Panc1 (cell line): Measurements from ENCODE around the gene VSTM1. TPM values are rescaled to one million over a fixed set of nuclear protein-coding genes. Genes with fewer than 3 reads are reported as not detected.

Experiments used
- ATAC-seq: fragments of 200-7000 bp; cut with Tn5 transposase; 2 replicates; pipeline ENCODE4 v1.9.1; 2020; ENCODE audit warnings: mild to moderate bottlenecking, moderate library complexity
- BruUV-seq: library from RNA; stranded (reverse); fragments of 400-500 nt; replicated peaks from 2 replicates; lab custom pipeline; 2021; lab: Mats Ljungman, UMichigan
- CTCF ChIA-PET: fragments of 300-600 bp; sonication (Branson Sonifier 250); formaldehyde crosslinking; loops from one replicate; lab custom pipeline; 2022; ENCODE audit warnings: antibody characterized with exemption; lab: Charles Lee
- POLR2A ChIA-PET: fragments of 300-600 bp; sonication (Branson Sonifier 250); formaldehyde crosslinking; loops from one replicate; lab custom pipeline; 2022; ENCODE audit warnings: antibody characterized with exemption; lab: Charles Lee
- DNase-seq: peaks from one replicate; pipeline ENCODE4 v3.0.0-alpha.2; 2010; ENCODE audit warnings: low read depth, low spot score
- H3K27ac ChIP-seq: 2 replicates; pipeline ENCODE4 v1.5.1; 2011; ENCODE audit warnings: mild to moderate bottlenecking, low read length, inconsistent platforms
- H3K27me3 ChIP-seq: fragments of 200-500 bp; sonication (Bioruptor generic); 2 replicates; pipeline ENCODE4 v1.6.0; 2014; ENCODE audit warnings: low read length, inconsistent platforms; ENCODE audit not compliant: control insufficient read depth, insufficient read depth
- H3K36me3 ChIP-seq: fragments of 200-500 bp; sonication (Bioruptor generic); 2 replicates; pipeline ENCODE4 v1.5.1; 2014; ENCODE audit warnings: inconsistent platforms, mild to moderate bottlenecking, low read length, moderate library complexity; ENCODE audit not compliant: control insufficient read depth, insufficient read depth
- H3K4me1 ChIP-seq: 2 replicates; pipeline ENCODE4 v1.5.1; 2011; ENCODE audit warnings: inconsistent platforms, mild to moderate bottlenecking, low read length, moderate library complexity; ENCODE audit not compliant: control insufficient read depth, insufficient read depth
- H3K4me3 ChIP-seq, 2 experiments: 2 replicates each; pipeline ENCODE4 v1.5.1; 2011 to 2012; ENCODE audit warnings: low read depth in 2 of 2, low read length in 2 of 2, mild to moderate bottlenecking in 2 of 2, inconsistent platforms in 1 of 2, moderate library complexity in 1 of 2
- H3K9me3 ChIP-seq: fragments of 200-500 bp; sonication (Bioruptor generic); 2 replicates; pipeline ENCODE4 v1.5.1; 2014; ENCODE audit warnings: low read depth, mild to moderate bottlenecking, inconsistent platforms, low read length, moderate library complexity; ENCODE audit not compliant: control insufficient read depth, insufficient read depth
- CTCF ChIP-seq: fragments of 450-650 bp; IDR thresholded peaks from 2 replicates; pipeline ENCODE4 v1.5.1; 2017; ENCODE audit warnings: mild to moderate bottlenecking
- POLR2AphosphoS5 ChIP-seq: IDR thresholded peaks from 2 replicates; pipeline ENCODE4 v1.6.1; 2012; ENCODE audit warnings: mild to moderate bottlenecking, low read depth, low read length, moderate library complexity
- REST ChIP-seq, 2 experiments: IDR thresholded peaks; 2 replicates each; pipeline ENCODE4 v1.6.1; 2011 to 2012; ENCODE audit warnings: low read depth in 2 of 2, control low read depth in 1 of 2, low read length in 1 of 2, mild to moderate bottlenecking in 1 of 2, moderate library complexity in 1 of 2; ENCODE audit not compliant: insufficient read depth in 1 of 2
- SIN3A ChIP-seq: IDR thresholded peaks from 2 replicates; pipeline ENCODE4 v1.6.1; 2012; ENCODE audit warnings: low read depth, mild to moderate bottlenecking, low read length, moderate library complexity, borderline replicate concordance; ENCODE audit not compliant: insufficient read depth
- TCF7L2 ChIP-seq: IDR thresholded peaks from 2 replicates; pipeline ENCODE4 v1.6.1; 2011; ENCODE audit warnings: mild to moderate bottlenecking, low read depth, low read length, inconsistent platforms
- in situ Hi-C: cut with HindIII; loops from 2 replicates; pipeline ENCODE4 v1.10.0; 2016; ENCODE audit warnings: low sequenced_read_pairs, low pct_unique_long_range_greater_than_20kb
- intact Hi-C: fragments of 100-400 bp; cut with micrococcal nuclease; formaldehyde crosslinking; loops from one replicate; pipeline ENCODE4 v1.10.0; 2022; ENCODE audit not compliant: unreplicated experiment
- total RNA-seq: library from RNA; stranded (reverse); gene quantifications from one replicate; pipeline ENCODE4 v1.2.1, GENCODE V29; 2021; ENCODE audit not compliant: unreplicated experiment

Gene VSTM1
- total RNA-seq, 1 experiment from 2014 or later, result 1.5 TPM

- Histone ChIP-seq H3K4me3 (no peak overlapping the region), H3K27me3 (no peaks in the 10 kb centered on the region), H3K4me1 (peaks cover 29% of the 10 kb centered on the region), H3K27ac (peak overlapping the region; percentile 96), H3K9me3 (no peaks in the 10 kb centered on the region), H3K36me3 (no peaks in the 10 kb centered on the region)
- intact Hi-C loops, result loop anchor here (5.0 kb wide), 2 partner anchors 34 to 114 kb away; partner anchors contain the start of gene CACNG7
- TF ChIP-seq TCF7L2, result no peak
- no peak for TF ChIP-seq CTCF
- no peak for TF ChIP-seq REST (IDR thresholded peaks at IDR 0.05; ENCODE audit: insufficient read depth in 1 of 2, low read depth in 2 of 2, low read length in 1 of 2)
- no peak for TF ChIP-seq POLR2AphosphoS5
- TF ChIP-seq SIN3A, result no peak
- ATAC-seq (no peak), DNase-seq (no peak)
- ChIA-PET CTCF (interaction anchor here (0.6 kb wide), 1 partner anchor 180 kb away, joined by 4 read pairs; no protein-coding TSS in a partner anchor), POLR2A (interaction anchor here (1.2 kb wide), 1 partner anchor 40 kb away, joined by 3 read pairs; no protein-coding TSS in a partner anchor)
- in situ Hi-C loops, result no loop called here
- BruUV-seq, result no TSS peak
Measured at GRCh38 chr19:54021363-54021762, 42.3 kb downstream of the VSTM1 start.

- BruUV-seq, result no TSS peak
- Histone ChIP-seq H3K4me1 (peaks cover 18% of the 10 kb centered on the region), H3K27ac (peak overlapping the region; percentile 96), H3K27me3 (no peaks in the 10 kb centered on the region), H3K4me3 (no peak overlapping the region), H3K9me3 (no peaks in the 10 kb centered on the region), H3K36me3 (no peaks in the 10 kb centered on the region)
- ChIA-PET POLR2A (interaction anchor here (0.6 to 1.1 kb wide), 3 partner anchors 11 to 150 kb away, joined by 3 read pairs; partner anchors contain the start of gene MYADM), CTCF (interaction anchor here (0.7 kb wide), 1 partner anchor 13 kb away, joined by 5 read pairs; no protein-coding TSS in a partner anchor)
- ATAC-seq, result peak; percentile 36; the same call in 1 of the 2 replicates
- TF ChIP-seq POLR2AphosphoS5 (no peak), SIN3A (no peak), TCF7L2 (no peak), CTCF (no peak), REST (IDR thresholded peaks at IDR 0.05; ENCODE audit: insufficient read depth in 1 of 2, low read depth in 2 of 2, low read length in 1 of 2) (no peak)
- DNase-seq, result no peak
- intact Hi-C loops (no loop called here), in situ Hi-C loops (no loop called here)
Measured at GRCh38 chr19:54017261-54017660, 46.4 kb downstream of the VSTM1 start.
